A549 treated with Hydrocortisone at 1 μM for 4 hours (cell line): ENCODE measurements around the gene CENPP. TPM values are rescaled to one million over a fixed set of nuclear protein-coding genes. Genes with fewer than 3 reads are reported as not detected.

Source experiments
- total RNA-seq: library from RNA; stranded (reverse); fragments of 200-300 nt; extraction: Qiagen RNA extraction; gene quantifications from 5 replicates; pipeline ENCODE4 v1.2.3, GENCODE V29; 2022

The CENPP gene
- total RNA-seq: 6.8 to 7.9 TPM (median 7.0 TPM) in 5 replicates

GRCh38 chr9:92325269-92325990 lies at the start of gene CENPP, which contains the start of gene NOL8:
Gene CENPP (plus strand): TSS chr9:92325953.
Gene NOL8 (minus strand): TSS chr9:92325350. CDS start chr9:92324161, 1,189 bp downstream.

GRCh38 chr9:92293452-92294296 lies 32.1 kb upstream of the CENPP start, which contains the start of gene IARS1:
Gene IARS1 (minus strand): TSS chr9:92293697. CDS start chr9:92289419, 4,278 bp downstream.

DNA sequence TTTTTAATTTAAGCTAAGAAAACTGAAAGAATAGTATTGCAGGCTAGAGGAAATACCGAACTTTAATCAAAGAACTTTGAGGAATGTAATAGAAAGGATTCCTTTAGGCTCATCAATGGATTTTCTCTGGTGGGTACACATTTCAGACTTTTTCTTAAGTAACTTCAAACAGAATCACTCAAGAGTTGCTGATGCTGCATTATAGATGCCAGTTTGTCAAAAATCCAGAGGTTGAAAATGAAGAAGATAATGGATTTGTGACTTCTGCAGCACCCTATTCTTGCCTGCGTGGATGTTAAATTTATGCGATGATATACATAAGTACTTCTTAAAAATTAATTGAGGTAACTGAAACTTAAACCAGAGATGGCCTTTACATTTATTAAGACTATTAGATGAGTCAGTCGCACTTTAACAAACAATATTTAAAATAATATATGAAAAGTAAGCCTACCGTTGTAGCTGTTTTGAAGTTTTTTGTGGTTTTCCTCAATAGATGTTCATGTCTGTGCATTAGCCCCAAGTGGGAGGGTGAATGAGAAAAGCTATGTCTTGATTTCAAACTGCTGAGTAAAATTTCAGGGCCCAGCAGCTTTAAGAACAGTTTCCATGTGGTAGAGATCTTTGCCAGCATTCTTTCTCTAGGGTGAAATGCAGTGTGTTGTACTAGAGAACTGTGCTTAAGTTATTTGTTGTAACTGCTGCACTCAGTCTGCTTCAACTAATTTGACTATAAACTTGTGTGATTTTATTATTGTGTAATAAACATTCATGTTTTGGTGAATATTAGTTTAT lies 78.5 kb downstream of the CENPP start, which contains the start of gene OGN:
Gene OGN, minus strand, starts transcription at position 537 of the 795 bp plus-strand sequence. CDS start 1,171 bp downstream, outside the sequence.

DNA sequence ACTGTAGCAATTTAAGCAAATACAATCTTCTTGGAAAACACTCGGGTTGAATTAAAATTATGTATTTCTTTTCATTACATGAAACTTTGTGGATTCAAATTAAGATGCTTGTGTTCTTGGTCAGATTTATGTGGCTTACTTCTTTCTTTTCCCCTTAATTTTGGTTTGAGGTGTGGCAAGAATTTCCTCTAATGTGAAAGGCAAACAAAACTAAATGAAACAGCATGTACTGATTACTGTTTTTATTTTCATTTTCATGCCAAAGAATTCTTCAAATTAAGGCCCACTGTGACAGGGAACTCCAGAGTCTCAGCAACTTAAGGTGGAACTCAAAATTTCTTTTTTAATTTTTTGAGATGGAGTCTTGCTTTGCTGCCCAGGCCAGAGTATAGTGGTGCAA lies 98.6 kb downstream of the CENPP start, which contains the start of gene OMD:
Gene OMD, minus strand, starts transcription at position 132 of the 400 bp plus-strand sequence. CDS start 6,913 bp downstream, outside the sequence.

DNA sequence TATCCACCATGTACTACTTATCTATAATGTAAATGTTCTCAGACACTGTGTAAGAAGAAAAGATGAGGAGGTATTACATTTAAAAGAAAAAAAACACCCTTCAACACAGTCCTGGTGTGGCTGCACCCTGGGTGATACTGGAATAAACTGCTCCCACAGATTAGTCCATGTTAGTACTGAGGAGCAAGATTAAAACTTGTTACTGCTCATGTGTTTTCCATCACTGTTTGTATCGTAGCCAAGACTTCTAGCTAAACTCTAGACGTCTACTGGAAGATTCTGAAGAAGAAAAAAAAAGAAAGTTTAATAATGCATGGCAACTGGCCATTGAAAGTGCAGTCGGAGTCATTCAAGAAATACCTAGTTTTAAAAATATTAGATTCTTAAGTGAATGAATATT lies 156.6 kb downstream of the CENPP start, which contains the start of gene ASPN:
Gene ASPN, minus strand, starts transcription at position 178 of the 400 bp plus-strand sequence.

GRCh38 chr9:92535940-92536850 lies 210.4 kb downstream of the CENPP start, which contains the start of gene ECM2:
Gene ECM2 (minus strand): TSS chr9:92535990. CDS start chr9:92522866, 13,124 bp downstream.

Other genes with a start within 250 kb of the CENPP start
- gene SPTLC1, start 210.5 kb upstream of the CENPP start, total RNA-seq: 57.2 to 87.9 TPM (median 62.7 TPM) in 5 replicates
- 94.9 to 128 TPM (median 101 TPM) in 5 replicates for gene IARS1, start 32.3 kb upstream of the CENPP start, total RNA-seq
- 27.6 to 35.8 TPM (median 28.1 TPM) in 5 replicates for gene NOL8, start 603 bp upstream of the CENPP start, total RNA-seq
- gene OGN, start 78.6 kb downstream of the CENPP start, total RNA-seq: not detected in 5 replicates
- gene OMD, start 98.5 kb downstream of the CENPP start, total RNA-seq: not detected in 5 replicates
- not detected in 5 replicates for gene ASPN, start 156.6 kb downstream of the CENPP start, total RNA-seq
- 0.09 to 0.17 TPM (median 0.13 TPM) in 5 replicates for gene ECM2, start 210.0 kb downstream of the CENPP start, total RNA-seq